ENCODE measurements around the gene MARCHF6. TPM values are rescaled to one million over a fixed set of nuclear protein-coding genes. Genes with fewer than 3 reads are reported as not detected.
A peak's percentile ranks its signal among the peaks of the same experiment; 100 is the strongest.

The MARCHF6 gene
- total and polyA plus RNA-seq, 9 of the 15 experiments (the other 6 are each of a cell fraction or from before 2014, with no cell fraction given) = 74.1 to 456 (median 116) TPM

- no peak for TF ChIP-seq LARP7 (IDR thresholded peaks at IDR 0.05)
- no peak for TF ChIP-seq CHAMP1 (IDR thresholded peaks at IDR 0.05)
- peak; percentile 38; the same call in 1 of the 2 replicates for TF ChIP-seq PTTG1 (tag; IDR thresholded peaks at IDR 0.05; ENCODE audit: low read depth)
- TF ChIP-seq EGR1 (conservative IDR thresholded peaks at IDR 0.05) = no peak
- TF ChIP-seq ELK3 (CRISPR knock-in tag; IDR thresholded peaks at IDR 0.05) = no peak
- no peak for TF ChIP-seq ZBTB26 (CRISPR knock-in tag; IDR thresholded peaks at IDR 0.05)
- peak; percentile 61 for TF ChIP-seq TEAD4 (IDR thresholded peaks at IDR 0.05; ENCODE audit: low read length)
- TF ChIP-seq TEAD4 (CRISPR knock-in tag; IDR thresholded peaks at IDR 0.05; ENCODE audit: borderline replicate concordance) = no peak
- TF ChIP-seq PRDM10 (IDR thresholded peaks at IDR 0.05; ENCODE audit: partially characterized antibody) = peak; percentile 19
- TF ChIP-seq RBM25 (IDR thresholded peaks at IDR 0.05; ENCODE audit: low read depth, low read length, severe bottlenecking) = no peak
- TF ChIP-seq C11orf30 (IDR thresholded peaks at IDR 0.05; ENCODE audit: low read depth) = no peak
- no peak for TF ChIP-seq ZNF740 (CRISPR knock-in tag; IDR thresholded peaks at IDR 0.05)
- TF ChIP-seq ZNF740 (tag; IDR thresholded peaks at IDR 0.05) = 0 out of 4 replicates have a peak, but pooled peaks of 1 of the 2 experiments have one; percentile 25
- no peak for TF ChIP-seq BDP1 (IDR thresholded peaks at IDR 0.05; ENCODE audit: insufficient read depth, insufficient read length)
- TF ChIP-seq MTA1 (IDR thresholded peaks at IDR 0.05; ENCODE audit: borderline replicate concordance) = no peak
- TF ChIP-seq MNT (conservative IDR thresholded peaks at IDR 0.05) = peak in 1 of 2 experiments; percentile 55; a peak in 3 of 4 replicates
- no peak for TF ChIP-seq PURB (CRISPR knock-in tag; IDR thresholded peaks at IDR 0.05; ENCODE audit: low read depth)
Measured at GRCh38 chr5:10351199-10351905, 2.1 kb upstream of the MARCHF6 start (continued).
